ENCODE measurements around the gene GNAS-AS1.

GNAS-AS1 gene

DNA sequence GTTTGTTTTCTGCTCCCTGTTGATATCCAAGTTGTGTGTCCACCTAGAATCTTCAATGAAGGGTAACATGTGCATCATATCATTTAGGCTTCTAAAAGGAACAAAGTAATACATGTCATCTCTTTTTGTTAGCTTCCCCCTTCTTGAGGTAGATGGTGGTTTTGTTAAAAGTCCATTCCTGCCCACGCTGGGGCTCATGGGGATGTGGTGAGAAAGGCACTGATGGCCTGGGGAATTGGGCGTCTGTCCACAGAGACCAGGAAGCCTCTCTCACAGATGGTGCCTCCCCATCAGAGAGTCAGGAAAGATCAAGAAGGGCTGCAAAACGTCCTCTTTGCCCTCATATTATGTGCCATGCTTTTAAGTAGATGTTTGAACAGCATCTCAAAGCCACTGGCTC is 34.3 kb upstream of the GNAS-AS1 start:
- no peak for DNase-seq (ENCODE audit: low spot score)

DNA sequence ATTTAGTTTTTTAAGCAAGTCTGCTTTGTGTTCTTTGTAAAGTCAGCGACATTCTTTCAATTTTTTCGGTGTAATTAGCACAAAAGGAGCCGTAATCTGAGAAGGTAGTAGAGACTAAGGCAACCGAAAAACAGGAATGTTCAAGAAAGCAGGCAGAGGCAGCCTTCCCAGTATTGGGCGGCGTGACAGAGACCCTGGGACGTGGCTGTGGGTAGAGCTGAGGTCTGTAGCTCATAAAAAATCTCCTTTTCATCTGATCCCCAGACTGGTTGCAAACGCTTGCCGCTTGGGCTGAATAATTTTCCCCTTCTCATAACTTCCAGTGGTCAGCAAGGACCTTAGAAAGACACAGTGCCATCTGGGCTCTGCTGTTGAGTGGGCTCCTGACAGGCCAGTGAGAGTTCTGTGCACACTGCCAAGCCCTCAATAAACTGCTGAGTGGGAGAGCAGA is 32.6 kb upstream of the GNAS-AS1 start:
- no peak for DNase-seq (ENCODE audit: low spot score)

- DNase-seq (ENCODE audit: low spot score) = no peak
Measured at GRCh38 chr20:58882704-58883089, 32.0 kb upstream of the GNAS-AS1 start.

DNA sequence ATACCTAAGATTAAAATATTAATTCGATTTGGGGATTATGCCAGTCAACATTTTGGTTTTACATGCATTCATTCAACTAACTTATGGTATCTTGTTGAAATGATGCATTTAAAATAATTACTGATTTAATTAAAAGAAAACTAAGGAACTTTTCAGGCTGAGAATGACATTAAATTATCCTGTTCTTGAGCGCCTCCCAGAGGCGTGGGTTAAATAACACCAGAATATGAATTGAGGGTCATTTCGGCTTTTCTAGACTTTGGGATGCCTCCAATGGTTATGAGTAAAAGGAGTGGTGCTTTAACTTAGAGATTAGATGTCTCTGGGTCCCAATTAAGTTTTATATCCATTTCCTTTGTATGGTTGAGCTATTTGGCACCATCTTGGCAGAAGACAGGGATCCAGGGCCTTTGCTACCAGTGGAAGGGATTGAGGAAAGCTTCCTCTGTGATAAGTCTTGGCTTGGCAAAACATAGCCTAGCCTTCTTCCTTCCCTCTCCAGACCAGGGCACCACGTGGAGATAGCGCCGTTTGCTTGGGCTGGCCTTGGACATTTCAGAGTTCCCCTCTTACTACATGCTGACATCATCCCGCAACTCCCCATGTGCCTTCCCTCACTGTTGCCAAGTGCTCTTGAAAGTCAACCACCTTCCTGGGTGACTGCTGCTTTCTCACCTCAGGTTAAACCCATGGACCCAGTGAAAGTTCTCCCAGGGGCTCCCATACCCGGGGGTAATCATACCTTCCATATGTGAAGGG is 30.5 kb upstream of the GNAS-AS1 start:
- DNase-seq (ENCODE audit: low spot score) = no peak

GRCh38 chr20:58880441-58880840 is 29.7 kb upstream of the GNAS-AS1 start:
- DNase-seq (ENCODE audit: low spot score) = no peak

GRCh38 chr20:58878399-58878798 is 27.7 kb upstream of the GNAS-AS1 start:
- no peak for DNase-seq (ENCODE audit: low spot score)

DNA sequence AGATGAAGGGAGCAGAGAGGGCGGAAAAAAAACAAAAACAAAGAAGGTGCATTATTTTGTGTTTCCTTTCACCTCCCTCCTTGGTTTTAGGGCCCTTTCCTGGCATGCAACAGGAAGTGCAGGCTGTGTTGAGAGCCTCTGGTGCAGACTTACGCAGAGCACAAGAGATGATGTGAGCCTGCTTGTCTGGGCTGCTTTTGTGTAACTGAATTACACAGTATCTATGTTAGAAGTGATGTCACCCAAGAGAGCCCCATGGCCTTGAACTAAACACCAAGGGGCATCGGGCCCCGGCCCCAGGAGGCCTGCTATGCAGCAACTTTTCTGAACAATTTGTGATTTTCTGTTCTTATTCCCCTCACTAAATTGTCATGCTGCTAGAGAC is 27.3 kb upstream of the GNAS-AS1 start:
- no peak for DNase-seq (ENCODE audit: low spot score)

DNA sequence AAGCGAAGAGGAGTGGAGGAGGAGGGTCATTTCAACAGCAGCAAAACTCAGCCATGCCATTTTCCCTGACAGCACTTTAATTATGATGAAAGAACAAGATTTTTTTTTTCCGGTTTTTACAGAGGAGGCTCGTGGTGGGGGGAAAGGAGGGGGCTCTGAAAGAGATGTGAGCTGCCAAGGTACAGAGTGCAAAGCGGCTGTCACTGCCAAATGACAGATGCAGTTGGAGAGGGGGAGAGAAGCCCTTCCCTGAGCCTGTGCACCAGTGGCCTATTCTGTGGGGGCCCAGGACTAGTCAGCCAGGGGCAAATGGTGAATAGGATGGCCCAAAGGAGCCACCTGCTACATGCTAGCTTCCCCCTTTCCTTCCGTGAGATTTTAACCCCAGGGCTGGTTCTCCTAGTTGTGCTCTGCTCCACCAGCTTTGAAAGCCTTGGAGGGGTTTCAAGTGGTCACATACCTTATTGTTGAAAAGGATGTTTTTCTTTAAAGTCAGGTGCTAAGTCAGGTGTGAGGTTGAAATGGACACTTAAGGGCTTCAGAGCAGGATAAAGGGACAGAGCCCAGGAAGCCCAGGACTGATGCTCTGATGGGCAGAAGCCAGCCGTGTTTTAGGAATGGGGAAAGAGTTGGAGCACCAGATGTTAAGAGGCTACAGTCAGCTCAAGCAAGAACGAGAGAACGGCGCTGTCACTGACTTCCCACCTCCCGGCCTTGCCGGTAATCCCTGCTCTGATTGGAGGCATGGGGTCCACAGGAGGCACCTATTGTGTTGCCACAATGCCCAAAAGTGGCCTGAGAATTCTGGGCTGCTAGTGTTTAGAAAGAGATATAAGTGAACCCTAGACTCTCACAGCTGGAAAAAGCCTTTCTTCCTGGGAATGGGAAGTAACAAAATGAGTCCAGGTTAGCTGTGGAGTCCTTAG is 26.6 kb upstream of the GNAS-AS1 start:
- no peak for DNase-seq (ENCODE audit: low spot score)

DNA sequence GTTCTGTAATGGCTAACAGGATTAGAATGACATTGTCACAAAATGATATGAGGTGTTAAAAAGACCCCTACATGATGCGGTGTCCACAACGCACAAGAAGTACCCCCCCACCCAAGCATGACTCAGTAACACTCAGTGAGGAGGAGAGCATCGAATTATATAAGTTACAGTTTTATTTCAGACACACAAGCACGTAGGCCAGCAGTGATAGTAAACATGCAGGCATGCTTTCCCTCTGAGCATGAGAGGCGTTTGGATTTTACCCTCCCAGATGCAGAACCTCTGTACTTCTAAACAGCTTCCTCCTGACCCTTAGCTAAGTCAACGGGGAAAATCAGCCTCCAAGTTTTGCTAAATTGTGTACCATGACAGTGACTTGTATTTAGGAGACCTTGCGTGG is 25.7 kb upstream of the GNAS-AS1 start:
- DNase-seq (ENCODE audit: low spot score) = no peak

DNA sequence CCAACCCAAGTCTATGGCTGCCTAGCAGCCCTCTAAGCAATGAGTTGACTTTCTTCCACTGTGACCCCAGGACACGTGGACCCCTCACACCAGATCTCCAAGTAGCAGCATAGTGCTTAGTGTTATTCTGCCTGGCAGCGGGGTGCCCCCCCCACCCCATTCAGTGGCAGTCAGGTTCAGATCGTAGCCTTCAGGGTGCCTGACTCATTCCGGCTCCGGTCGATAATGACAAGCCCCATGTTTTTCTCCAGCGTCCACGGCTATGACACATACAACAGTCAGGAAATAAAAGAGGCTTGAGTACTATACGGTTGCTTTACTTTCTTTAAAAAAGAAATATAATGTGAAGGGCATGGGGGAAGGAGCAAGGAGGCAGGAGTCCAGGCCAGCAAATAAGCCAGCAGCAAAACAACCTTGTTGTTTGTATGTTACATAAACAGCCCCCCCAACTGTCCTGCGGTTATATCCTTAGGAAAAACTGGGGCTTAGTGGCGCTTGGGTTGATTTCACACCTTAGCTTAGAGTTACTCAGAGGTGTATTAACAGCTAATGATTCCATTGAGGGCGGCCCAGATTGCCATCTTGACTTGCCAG is 24.9 kb upstream of the GNAS-AS1 start:
- DNase-seq (ENCODE audit: low spot score) = no peak

GRCh38 chr20:58875111-58875510 is 24.4 kb upstream of the GNAS-AS1 start:
- DNase-seq (ENCODE audit: low spot score) = no peak

- DNase-seq (ENCODE audit: low spot score) = no peak
Measured at GRCh38 chr20:58874469-58874868, 23.8 kb upstream of the GNAS-AS1 start.

DNA sequence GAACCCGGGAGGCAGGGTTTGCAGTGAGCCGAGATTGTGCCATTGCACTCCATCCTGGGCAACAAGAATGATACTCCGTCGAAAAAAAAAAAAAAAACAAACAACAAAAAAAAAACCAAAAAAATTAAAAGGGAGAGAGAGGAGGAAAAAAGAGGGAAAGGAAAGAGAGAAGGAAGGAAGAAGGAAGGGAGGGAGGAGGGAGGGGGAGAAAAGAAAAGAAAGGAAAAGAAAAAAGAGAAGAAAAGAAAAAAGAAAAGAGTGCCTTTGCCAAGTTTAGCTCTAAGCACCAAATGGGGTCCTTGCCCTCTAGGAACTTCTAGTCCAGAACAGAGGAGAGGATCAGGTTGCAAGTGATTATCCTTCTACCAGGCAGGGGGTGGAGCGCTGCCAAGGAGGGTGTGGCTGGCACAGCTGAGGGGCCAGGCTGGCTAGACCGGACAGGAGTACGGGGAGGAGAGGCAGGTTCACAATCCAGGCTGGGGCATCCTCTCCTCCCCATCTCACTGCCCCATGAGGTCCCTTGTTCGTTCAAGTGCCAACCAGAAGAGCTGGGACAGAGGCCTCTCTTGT is 20.9 kb upstream of the GNAS-AS1 start:
- DNase-seq (ENCODE audit: low spot score) = no peak

GRCh38 chr20:58870293-58871014 is 19.8 kb upstream of the GNAS-AS1 start:
- peak; percentile 53 for DNase-seq (ENCODE audit: low spot score)

DNA sequence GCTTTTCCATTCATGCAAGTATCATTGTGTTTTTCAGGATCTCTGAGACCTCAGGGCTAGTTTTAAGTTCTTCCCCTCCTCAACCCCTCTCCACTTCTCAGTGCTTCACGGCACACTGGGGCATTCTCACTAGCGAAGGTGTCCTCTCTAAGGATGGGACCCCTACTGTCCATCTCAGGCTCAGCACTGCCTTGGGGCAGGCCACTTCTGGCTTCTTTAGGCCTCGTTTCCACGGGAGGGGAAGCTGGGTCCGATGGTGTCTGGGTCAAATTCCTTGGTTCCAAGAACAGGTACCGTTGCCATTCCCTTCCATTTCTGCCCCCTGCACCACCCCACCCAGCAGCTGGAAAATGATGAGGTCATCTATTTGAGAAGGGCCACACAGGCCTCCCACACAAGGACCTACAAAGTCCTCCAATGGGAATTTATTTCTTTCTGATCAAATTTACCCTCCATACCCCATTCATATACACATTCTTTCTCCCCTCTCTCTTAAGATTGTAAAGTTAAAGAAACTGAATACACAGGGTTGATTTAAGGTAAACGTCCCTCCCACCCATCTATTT is 19.0 kb upstream of the GNAS-AS1 start:
- no peak for DNase-seq (ENCODE audit: low spot score)

- peak; percentile 28 for DNase-seq (ENCODE audit: low spot score)
Measured at GRCh38 chr20:58868795-58869194, 18.1 kb upstream of the GNAS-AS1 start.

- DNase-seq (ENCODE audit: low spot score) = no peak
Measured at GRCh38 chr20:58867211-58867610, 16.5 kb upstream of the GNAS-AS1 start.

DNA sequence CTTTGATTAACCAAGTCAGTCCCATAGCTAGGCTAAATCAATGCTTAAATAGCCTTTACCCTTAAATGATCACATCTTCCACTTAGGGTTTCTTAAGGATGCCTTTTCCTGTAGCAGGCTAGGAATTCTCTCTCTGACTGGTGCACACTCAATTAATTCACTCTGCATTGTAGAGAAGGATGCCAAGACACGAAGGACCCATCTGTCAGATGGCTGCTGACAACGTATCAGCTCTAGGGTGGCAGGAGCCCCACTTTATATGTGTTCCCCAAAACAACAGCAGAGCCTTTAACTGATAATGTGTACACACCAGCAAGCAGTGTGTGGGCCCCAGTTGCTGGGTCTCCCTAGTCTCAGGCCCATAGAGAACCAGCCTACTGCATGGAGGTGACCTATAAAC is 15.1 kb upstream of the GNAS-AS1 start:
- DNase-seq (ENCODE audit: low spot score) = no peak

DNA sequence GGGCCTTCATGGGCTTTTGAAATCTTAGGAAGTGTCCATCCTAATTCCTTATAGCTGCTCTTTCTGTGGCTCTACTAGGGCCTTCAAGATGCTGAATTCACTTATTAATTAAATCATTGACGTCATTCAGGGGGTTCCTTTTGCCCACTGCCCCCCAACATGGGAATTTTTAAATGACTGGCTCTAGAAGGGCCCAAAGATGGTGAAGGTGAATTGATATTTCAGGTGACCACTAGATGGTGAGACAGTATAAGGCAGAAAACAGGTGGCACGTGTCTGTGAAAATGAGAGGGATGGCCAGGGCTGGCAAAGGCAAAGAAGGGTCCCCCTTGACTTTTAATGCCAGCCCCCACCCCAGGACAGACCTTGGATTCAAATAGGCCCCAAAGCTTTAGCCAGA is 13.6 kb upstream of the GNAS-AS1 start:
- DNase-seq (ENCODE audit: low spot score) = no peak

DNA sequence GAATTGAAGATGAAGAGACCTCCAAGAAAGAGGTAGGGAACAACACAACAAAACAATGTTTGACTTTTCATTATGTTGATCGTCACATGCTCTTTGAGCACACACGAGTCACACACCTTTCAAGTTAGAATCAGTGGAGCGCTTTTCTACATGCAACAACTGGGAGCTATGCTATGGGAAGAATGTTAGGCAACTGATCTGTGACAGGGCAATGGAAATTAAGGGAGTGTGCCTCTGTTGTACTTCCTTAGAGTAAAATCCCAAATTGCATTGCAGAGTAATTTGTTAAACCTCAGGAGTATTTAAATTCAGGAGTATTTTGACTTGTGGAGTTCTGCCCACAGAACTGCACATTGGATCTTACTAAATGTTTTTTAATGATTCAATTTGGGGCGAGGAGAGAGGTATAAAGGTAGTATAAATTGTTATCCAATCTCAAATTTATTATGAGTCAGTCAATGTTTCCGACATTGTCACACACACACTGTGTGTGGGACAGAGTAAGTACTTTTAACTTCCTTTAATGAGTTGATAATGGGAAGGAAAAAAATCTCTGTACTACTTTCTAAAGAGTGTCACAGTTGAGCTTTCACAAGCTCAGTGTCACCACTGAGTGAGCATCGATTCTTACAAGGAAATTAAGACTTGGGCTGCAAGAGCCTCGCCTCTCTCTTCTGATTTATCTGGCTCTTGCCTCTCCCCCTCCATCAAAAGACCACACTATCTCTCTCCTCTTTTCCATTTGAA is 12.5 kb upstream of the GNAS-AS1 start:
- DNase-seq (ENCODE audit: low spot score) = no peak
